Measurements from ENCODE around the gene ADGRB3.
"Not testable (repeated sequence)": the region's sequence is repeated elsewhere in the genome, so short reads cannot be mapped to it uniquely, and the experiment has no call there.

The ADGRB3 gene

DNA sequence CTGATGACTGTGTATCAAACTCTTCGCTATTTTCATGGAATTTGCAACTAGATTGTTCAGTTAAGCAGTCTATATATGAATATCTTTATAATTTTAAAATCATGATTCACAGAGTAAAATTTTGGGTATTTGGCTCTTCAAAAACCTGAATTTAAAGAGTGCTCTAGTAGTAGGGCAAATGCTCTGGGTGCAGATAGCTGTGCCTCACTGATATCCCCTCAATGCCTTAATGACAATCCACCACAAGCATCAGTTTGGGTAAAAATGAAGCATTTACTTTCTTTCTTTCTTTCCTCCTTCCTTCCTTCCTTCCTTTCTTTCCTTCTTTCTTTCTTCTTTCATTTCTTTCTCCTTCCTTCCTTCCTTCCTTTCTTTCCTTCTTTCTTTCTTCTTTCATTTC is 239.7 kb downstream of the ADGRB3 start:
- TF ChIP-seq, protein P1, sequence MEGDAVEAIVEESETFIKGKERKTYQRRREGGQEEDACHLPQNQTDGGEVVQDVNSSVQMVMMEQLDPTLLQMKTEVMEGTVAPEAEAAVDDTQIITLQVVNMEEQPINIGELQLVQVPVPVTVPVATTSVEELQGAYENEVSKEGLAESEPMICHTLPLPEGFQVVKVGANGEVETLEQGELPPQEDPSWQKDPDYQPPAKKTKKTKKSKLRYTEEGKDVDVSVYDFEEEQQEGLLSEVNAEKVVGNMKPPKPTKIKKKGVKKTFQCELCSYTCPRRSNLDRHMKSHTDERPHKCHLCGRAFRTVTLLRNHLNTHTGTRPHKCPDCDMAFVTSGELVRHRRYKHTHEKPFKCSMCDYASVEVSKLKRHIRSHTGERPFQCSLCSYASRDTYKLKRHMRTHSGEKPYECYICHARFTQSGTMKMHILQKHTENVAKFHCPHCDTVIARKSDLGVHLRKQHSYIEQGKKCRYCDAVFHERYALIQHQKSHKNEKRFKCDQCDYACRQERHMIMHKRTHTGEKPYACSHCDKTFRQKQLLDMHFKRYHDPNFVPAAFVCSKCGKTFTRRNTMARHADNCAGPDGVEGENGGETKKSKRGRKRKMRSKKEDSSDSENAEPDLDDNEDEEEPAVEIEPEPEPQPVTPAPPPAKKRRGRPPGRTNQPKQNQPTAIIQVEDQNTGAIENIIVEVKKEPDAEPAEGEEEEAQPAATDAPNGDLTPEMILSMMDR (IDR thresholded peaks at IDR 0.05; ENCODE audit: low read depth, low read length, missing control alignments) = no peak
- H3K4me3 ChIP-seq (ENCODE audit: low read depth, low read length) = no peak overlapping the region
- DNase-seq (ENCODE audit: low read depth) = no peak

DNA sequence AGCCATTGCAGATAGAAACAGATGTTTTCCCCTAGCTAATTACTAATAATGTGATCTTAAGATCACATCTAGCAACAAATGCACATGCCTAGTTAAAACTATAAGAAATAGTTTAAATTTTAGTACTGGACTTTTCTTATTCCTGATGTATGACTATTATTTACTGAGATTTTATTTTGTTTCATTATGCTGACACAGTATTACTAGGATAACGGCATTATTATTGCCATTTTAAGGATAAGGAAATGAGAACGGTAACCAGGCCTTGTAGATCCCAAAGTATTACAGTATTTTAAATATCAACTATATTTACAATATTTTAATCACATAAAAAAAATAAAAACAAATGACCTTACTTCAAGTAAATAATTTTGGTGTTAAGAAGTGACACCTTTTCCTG is 240.3 kb downstream of the ADGRB3 start:
- no peak for DNase-seq (ENCODE audit: low read depth)
- H3K4me3 ChIP-seq (ENCODE audit: low read depth, low read length) = no peak overlapping the region
- TF ChIP-seq, protein P1 (IDR thresholded peaks at IDR 0.05; ENCODE audit: low read depth, low read length, missing control alignments) = no peak

DNA sequence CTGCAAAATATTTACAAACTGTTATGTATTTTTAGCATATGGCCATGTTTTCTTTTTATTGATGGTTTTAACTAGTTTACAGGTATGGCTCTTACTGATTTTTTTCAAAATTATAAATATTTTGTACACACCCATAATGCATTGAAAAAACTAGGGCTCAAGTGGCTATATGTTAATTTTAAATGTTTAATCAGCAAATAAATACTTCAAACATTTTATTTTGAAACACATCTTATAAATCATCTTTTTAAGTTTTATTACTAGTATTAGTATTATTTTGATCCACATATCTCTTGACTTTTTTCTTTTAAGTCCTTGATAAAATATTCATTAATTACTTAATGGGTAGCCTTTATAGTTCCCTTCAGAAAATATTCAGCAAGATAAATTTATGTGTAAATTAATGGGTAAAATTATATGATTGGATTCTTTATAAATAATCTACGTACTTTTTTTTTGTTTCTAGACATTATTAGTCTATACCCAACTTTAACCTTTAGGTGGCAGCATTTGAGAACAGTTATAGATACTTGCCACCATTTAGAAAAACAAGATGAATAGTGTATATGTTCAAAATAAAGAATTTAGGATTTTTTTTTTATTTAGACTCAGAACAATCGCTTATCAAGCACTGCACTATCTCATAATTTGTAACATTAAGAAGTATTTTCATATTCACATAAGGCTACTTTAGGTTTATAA is 241.9 kb downstream of the ADGRB3 start:
- TF ChIP-seq, protein P1 (IDR thresholded peaks at IDR 0.05; ENCODE audit: low read depth, low read length, missing control alignments) = no peak
- no peak for DNase-seq (ENCODE audit: low read depth)
- no peak overlapping the region for H3K4me3 ChIP-seq (ENCODE audit: low read depth, low read length)

DNA sequence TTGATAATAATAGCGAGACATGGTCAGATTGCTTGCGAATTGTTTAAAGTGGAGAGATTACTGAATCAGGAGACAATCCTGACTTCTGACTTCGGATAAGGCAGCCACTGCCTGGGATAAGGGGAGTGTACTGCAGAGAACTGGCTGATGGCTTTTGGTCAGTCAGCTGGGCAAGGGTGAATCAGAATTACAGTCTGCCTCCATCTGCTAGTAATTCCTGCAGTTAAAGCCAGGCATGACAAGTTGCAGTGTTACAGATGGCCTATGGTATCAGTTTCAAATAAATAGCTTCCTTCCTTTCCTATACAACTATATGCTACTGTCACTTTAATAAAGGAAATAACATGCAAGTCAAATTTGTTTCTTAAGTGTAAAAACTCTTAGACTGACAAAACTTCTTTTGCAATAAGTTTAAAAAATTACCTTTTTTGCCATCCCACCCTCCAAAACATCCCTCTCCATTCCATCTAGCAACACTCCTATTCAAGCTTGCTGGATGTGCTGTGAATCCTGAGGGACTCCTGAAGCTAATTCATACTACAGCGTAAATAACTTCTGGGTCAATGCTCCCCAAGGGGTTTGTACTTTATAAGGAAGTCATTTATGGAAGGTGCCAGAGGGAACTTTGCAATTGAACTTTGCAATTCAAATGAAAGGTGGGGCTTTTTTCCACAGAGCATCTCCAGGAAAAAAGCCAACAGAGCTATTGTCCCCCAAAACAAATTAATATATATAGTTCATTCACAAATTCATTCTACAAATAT is 245.2 kb downstream of the ADGRB3 start:
- no peak for DNase-seq (ENCODE audit: low read depth)
- no peak overlapping the region for H3K4me3 ChIP-seq (ENCODE audit: low read depth, low read length)
- TF ChIP-seq, protein P1 (IDR thresholded peaks at IDR 0.05; ENCODE audit: low read depth, low read length, missing control alignments) = no peak

DNA sequence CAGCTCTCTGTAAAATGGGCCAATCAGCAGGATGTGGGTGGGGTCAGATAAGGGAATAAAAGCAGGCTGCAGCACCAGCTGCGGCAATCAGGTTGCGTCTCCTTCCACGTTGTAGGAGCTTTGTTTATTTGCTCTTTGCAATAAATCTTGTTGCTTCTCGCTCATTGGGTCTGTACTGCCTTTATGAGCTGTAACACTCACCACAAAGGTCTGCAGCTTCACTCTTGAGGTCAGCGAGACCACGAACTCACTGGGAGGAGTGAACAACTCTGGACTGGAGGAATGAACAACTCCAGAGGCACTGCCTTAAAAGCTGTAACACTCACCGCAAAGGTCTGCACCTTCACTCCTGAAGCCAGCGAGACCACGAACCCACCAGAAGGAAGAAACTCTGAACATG is 248.2 kb downstream of the ADGRB3 start:
- DNase-seq (ENCODE audit: low read depth); H3K4me3 ChIP-seq (ENCODE audit: low read depth, low read length): not testable (repeated sequence)

DNA sequence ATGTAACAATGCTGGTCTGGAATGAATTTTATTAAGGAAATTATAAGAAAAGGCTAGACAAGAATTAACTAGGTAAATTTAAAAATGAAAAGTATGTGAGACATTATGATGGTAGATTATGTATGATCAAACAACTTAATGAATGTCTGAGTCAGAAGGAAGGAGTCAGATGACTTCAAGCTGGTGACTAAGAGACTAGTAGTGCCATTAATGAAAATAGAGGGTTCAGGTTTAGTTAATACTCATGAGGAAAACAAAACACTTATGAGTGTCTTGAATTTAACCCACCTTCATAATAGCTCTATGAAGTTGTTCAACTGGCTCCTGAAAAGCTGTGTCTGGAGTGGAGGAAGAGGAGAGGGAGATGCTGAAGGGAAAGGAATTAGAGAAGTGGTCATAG is 256.3 kb downstream of the ADGRB3 start:
- TF ChIP-seq, protein P1 (IDR thresholded peaks at IDR 0.05; ENCODE audit: low read depth, low read length, missing control alignments) = no peak
- no peak overlapping the region for H3K4me3 ChIP-seq (ENCODE audit: low read depth, low read length)
- DNase-seq (ENCODE audit: low read depth) = no peak

DNA sequence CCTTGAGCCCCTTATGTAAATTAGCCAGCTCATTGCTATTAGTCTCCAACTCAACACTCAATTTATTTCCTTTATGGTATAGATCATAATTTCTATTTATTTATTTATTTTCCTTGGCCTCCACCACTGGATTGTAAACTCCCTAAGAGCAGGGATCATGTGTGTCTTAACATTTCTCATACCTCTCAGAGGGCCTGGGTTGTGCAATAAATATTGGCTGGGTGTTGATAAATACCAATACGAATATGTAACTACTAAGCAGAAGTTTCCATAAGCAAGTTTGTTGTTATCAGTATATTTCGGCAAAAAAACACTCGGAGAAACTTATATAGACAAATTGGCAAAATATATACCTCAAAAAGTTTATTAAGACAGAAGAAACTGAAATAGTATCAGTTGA is 257.4 kb downstream of the ADGRB3 start:
- H3K4me3 ChIP-seq (ENCODE audit: low read depth, low read length) = no peak overlapping the region
- DNase-seq (ENCODE audit: low read depth) = no peak
- TF ChIP-seq, protein P1 (IDR thresholded peaks at IDR 0.05; ENCODE audit: low read depth, low read length, missing control alignments) = no peak

Measured in GM12864 (cell line).